SK-N-SH (cell line): ENCODE data around the gene CAPG. TPM values are rescaled to one million over a fixed set of nuclear protein-coding genes. Genes with fewer than 3 reads are reported as not detected.

Source experiments
- CTCF ChIA-PET: fragments of 300-600, 350-600 bp; formaldehyde crosslinking; extraction: SDS; loops from one replicate; lab custom pipeline; 2021; lab: Yijun Ruan, JAX
- POLR2A ChIA-PET: fragments of 350-600 bp; sonication (Branson Sonifier 250); formaldehyde crosslinking; extraction: SDS; loops from one replicate; lab custom pipeline; 2020; ENCODE audit warnings: antibody characterized with exemption, inconsistent platforms; lab: Yijun Ruan, JAX
- DNase-seq: peaks from one replicate; pipeline ENCODE4 v3.0.0; 2012
- H2AFZ ChIP-seq: fragments of 200-600 bp; sonication (generic); 2 replicates; pipeline ENCODE4 v1.8.1; 2016; ENCODE audit warnings: antibody characterized with exemption, mild to moderate bottlenecking, low read depth
- H3F3A ChIP-seq: fragments of 200-600 bp; sonication (generic); replicated peaks from 2 replicates; pipeline ENCODE3; 2016; ENCODE audit warnings: antibody characterized with exemption, mild to moderate bottlenecking; ENCODE audit not compliant: insufficient read depth
- H3K27ac ChIP-seq, 2 experiments: fragments of 200-500 bp in 1 of 2; fragments of 200-600 bp in 1 of 2; sonication (Bioruptor generic) in 1 of 2; sonication (generic), shearing (Covaris generic) in 1 of 2; 2 replicates each; pipeline versions ENCODE4 v1.5.1 to v1.6.1; 2014 to 2016; ENCODE audit warnings: low read depth in 2 of 2, inconsistent platforms in 1 of 2, low read length in 1 of 2, mild to moderate bottlenecking in 1 of 2, mixed read lengths in 1 of 2
- H3K27me3 ChIP-seq: fragments of 200-600 bp; sonication (generic), shearing (Covaris generic); 2 replicates; pipeline ENCODE4 v1.6.1; 2016; ENCODE audit warnings: mixed run types; ENCODE audit not compliant: insufficient read depth
- H3K36me3 ChIP-seq, 2 experiments: fragments of 200-500 bp in 1 of 2; fragments of 200-600 bp in 1 of 2; sonication (Bioruptor generic) in 1 of 2; sonication (generic) in 1 of 2; replicated peaks in 1 of 2; 2 replicates each; pipeline versions ENCODE3 to v1.5.1; 2014 to 2016; ENCODE audit warnings: low read length in 1 of 2, mild to moderate bottlenecking in 1 of 2; ENCODE audit not compliant: insufficient read depth in 2 of 2, control insufficient read depth in 1 of 2
- H3K4me1 ChIP-seq, 2 experiments: fragments of 200-500 bp in 1 of 2; fragments of 200-600 bp in 1 of 2; sonication (Bioruptor generic) in 1 of 2; sonication (generic), shearing (Covaris generic) in 1 of 2; 2 replicates each; pipeline versions ENCODE4 v1.5.1 to v1.6.1; 2014 to 2016; ENCODE audit warnings: low read depth in 1 of 2, low read length in 1 of 2, mixed run types in 1 of 2; ENCODE audit not compliant: insufficient read depth in 2 of 2, control insufficient read depth in 1 of 2
- H3K4me2 ChIP-seq: fragments of 200-600 bp; sonication (generic), shearing (Covaris generic); 2 replicates; pipeline ENCODE4 v1.6.1; 2017; ENCODE audit warnings: mixed run types
- H3K4me3 ChIP-seq, 2 experiments: fragments of 200-500 bp in 1 of 2; fragments of 200-600 bp in 1 of 2; sonication (Bioruptor generic) in 1 of 2; sonication (generic), shearing (Covaris generic) in 1 of 2; 2 replicates each; pipeline versions ENCODE4 v1.5.1 to v1.8.1; 2014 to 2016; ENCODE audit warnings: low read depth in 2 of 2, inconsistent platforms in 1 of 2, low read length in 1 of 2, mild to moderate bottlenecking in 1 of 2, mixed read lengths in 1 of 2, moderate library complexity in 1 of 2
- H3K79me2 ChIP-seq: fragments of 200-600 bp; sonication (generic); 2 replicates; pipeline ENCODE4 v1.8.1; 2017; ENCODE audit warnings: mild to moderate bottlenecking; ENCODE audit not compliant: insufficient read depth
- H3K9ac ChIP-seq: fragments of 200-600 bp; sonication (generic); 2 replicates; pipeline ENCODE4 v1.6.1; 2017; ENCODE audit warnings: mixed run types
- H3K9me2 ChIP-seq: fragments of 200-600 bp; sonication (generic); 2 replicates; pipeline ENCODE4 v1.6.1; 2017; ENCODE audit warnings: mixed run types
- H3K9me3 ChIP-seq: fragments of 200-600 bp; sonication (generic); 2 replicates; pipeline ENCODE4 v1.6.1; 2017; ENCODE audit warnings: mixed run types, mild to moderate bottlenecking, moderate library complexity
- H4K20me1 ChIP-seq: fragments of 200-600 bp; sonication (generic); 2 replicates; pipeline ENCODE4 v1.6.1; 2017; ENCODE audit warnings: mild to moderate bottlenecking, mixed run types; ENCODE audit not compliant: insufficient read depth
- CHD2 ChIP-seq: fragments of 150-350 bp; IDR thresholded peaks from 2 replicates; pipeline ENCODE4 v1.6.1; 2018; ENCODE audit warnings: low read length; ENCODE audit not compliant: partially characterized antibody
- ELF1 ChIP-seq: IDR thresholded peaks from 2 replicates; pipeline ENCODE4 v1.4.0; 2012
- EP300 ChIP-seq, 2 experiments: IDR thresholded peaks; 2 replicates each; pipeline versions ENCODE4 v1.4.0 to v1.6.1; 2012; ENCODE audit warnings: borderline replicate concordance in 1 of 2, low read depth in 1 of 2, low read length in 1 of 2
- FOSL2 ChIP-seq: IDR thresholded peaks from 2 replicates; pipeline ENCODE4 v1.4.0; 2012; ENCODE audit warnings: low read depth, mild to moderate bottlenecking, moderate library complexity, borderline replicate concordance
- GABPA ChIP-seq: IDR thresholded peaks from 2 replicates; pipeline ENCODE4 v1.4.0; 2012; ENCODE audit warnings: low read depth, mild to moderate bottlenecking
- GATA2 ChIP-seq: sonication (generic); formaldehyde crosslinking; IDR thresholded peaks from 2 replicates; pipeline ENCODE4 v1.5.0; 2020; ENCODE audit warnings: mild to moderate bottlenecking, missing genetic modification reagents
- MEF2A ChIP-seq: IDR thresholded peaks from 2 replicates; pipeline ENCODE4 v1.4.0; 2012; ENCODE audit warnings: low read depth, borderline replicate concordance
- MXI1 ChIP-seq: IDR thresholded peaks from 2 replicates; pipeline ENCODE4 v1.6.1; 2012; ENCODE audit warnings: mild to moderate bottlenecking, low read depth, low read length, improper control_type of control experiment
- POLR2AphosphoS5 ChIP-seq: IDR thresholded peaks from 2 replicates; pipeline ENCODE4 v1.6.1; 2012; ENCODE audit warnings: low read depth, low read length
- RAD21 ChIP-seq: IDR thresholded peaks from 2 replicates; pipeline ENCODE4 v1.6.1; 2012; ENCODE audit warnings: mild to moderate bottlenecking, low read length
- RXRA ChIP-seq: IDR thresholded peaks from 2 replicates; pipeline ENCODE4 v1.4.0; 2012; ENCODE audit warnings: low read depth, mild to moderate bottlenecking, borderline replicate concordance
- SMC3 ChIP-seq: IDR thresholded peaks from 2 replicates; pipeline ENCODE4 v1.6.1; 2012; ENCODE audit warnings: low read depth, low read length, improper control_type of control experiment
- TEAD4 ChIP-seq: IDR thresholded peaks from 2 replicates; pipeline ENCODE4 v1.4.0; 2012; ENCODE audit warnings: mild to moderate bottlenecking, borderline replicate concordance; ENCODE audit not compliant: insufficient read depth
- WGBS: methylation state at CpG from one replicate; pipeline ENCODE4 v1.1.6; 2017; ENCODE audit warnings: low lambda C conversion rate; 5-methylcytosine and 5-hydroxymethylcytosine counted together
- polyA plus RNA-seq, 3 experiments: library from polyadenylated mRNA; depleted of rRNA; stranded (reverse); fragments of >200 nt; gene quantifications; 2 replicates each; pipeline ENCODE4 v1.2.3, GENCODE V29; 2012
- TF ChIP-seq, protein P1 (sequence below): fragments of 150-350 bp; IDR thresholded peaks from 2 replicates; pipeline ENCODE4 v1.6.1; 2017; ENCODE audit warnings: antibody characterized with exemption, low read length, low read depth, borderline replicate concordance
- TF ChIP-seq, protein P2 (sequence below): IDR thresholded peaks from 2 replicates; pipeline ENCODE4 v1.4.0; 2012; ENCODE audit warnings: low read depth, borderline replicate concordance
- TF ChIP-seq, protein P3 (sequence below): IDR thresholded peaks from 2 replicates; pipeline ENCODE4 v1.4.0; 2012; ENCODE audit warnings: low read depth
- TF ChIP-seq, protein P4 (sequence below): fragments of 150-350 bp; IDR thresholded peaks from 2 replicates; pipeline ENCODE4 v1.6.1; 2016; ENCODE audit warnings: mild to moderate bottlenecking, low read depth, low read length
- TF ChIP-seq, protein P5 (sequence below): IDR thresholded peaks from 2 replicates; pipeline ENCODE4; 2012

Gene CAPG
- polyA plus RNA-seq, 1 of the 3 experiments (the other 2 are of a cell fraction): 1.2 TPM

DNA sequence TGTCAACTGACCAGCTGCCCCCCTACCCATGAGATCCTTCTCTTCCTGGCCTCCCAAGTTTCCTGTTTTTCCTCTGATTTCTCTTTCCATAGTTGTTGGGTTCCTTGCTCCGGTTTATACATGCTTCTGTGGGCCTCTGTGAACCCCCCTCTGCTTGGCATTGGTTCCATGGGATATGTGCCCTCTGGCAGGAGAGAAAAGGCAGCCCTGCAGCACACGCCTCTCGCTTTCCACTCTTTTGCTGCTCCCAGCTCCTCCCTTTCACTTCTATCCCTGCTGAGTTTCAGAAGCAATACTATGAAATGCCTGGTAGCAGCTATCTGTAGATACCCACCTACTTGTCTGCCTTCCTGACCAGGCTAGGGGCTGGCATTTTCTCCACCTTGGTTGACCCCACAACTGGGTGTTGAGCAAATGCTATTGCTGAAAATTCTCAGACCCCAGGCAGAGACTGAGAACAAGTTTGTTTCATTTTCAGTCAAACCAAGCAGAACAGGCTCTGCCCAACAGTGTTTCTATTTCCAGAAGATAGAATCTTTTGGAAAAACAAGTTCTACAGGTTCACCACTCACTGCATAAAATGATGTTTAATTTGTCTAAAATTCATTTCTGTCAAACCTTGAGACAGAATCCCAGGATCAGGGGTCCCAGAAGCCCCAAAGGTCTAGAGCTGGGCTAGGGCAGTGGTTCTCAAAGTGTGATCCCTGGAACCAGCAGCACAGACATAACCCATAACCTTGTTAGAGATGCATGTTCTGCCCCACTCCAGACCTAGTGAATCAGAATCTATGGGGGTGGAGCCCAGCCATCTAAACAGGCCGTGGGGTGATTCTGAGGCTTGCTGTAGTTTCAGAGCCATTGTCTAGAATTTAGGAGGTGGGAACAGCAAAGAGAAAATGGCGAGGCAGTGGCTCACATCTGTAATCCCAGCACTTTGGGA lies 13.4 kb downstream of the CAPG start:
- DNase-seq: no peak
- H3K4me1 ChIP-seq: peaks cover 0 to 23% of the 10 kb centered on the region in 2 experiments; a peak in 1 of 4 replicates
- no peaks in the 10 kb centered on the region for H3K9me2 ChIP-seq
- H4K20me1 ChIP-seq: no peaks in the 10 kb centered on the region
- H3F3A ChIP-seq: no peaks in the 10 kb centered on the region
- no peak for TF ChIP-seq MEF2A
- TF ChIP-seq RXRA: no peak
- TF ChIP-seq, protein P1, sequence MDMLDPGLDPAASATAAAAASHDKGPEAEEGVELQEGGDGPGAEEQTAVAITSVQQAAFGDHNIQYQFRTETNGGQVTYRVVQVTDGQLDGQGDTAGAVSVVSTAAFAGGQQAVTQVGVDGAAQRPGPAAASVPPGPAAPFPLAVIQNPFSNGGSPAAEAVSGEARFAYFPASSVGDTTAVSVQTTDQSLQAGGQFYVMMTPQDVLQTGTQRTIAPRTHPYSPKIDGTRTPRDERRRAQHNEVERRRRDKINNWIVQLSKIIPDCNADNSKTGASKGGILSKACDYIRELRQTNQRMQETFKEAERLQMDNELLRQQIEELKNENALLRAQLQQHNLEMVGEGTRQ: no peak
- no peak for TF ChIP-seq POLR2AphosphoS5
- no peak for TF ChIP-seq FOSL2
- TF ChIP-seq SMC3: no peak
- no peak for TF ChIP-seq ELF1
- TF ChIP-seq, protein P2, sequence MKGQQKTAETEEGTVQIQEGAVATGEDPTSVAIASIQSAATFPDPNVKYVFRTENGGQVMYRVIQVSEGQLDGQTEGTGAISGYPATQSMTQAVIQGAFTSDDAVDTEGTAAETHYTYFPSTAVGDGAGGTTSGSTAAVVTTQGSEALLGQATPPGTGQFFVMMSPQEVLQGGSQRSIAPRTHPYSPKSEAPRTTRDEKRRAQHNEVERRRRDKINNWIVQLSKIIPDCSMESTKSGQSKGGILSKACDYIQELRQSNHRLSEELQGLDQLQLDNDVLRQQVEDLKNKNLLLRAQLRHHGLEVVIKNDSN: no peak
- TF ChIP-seq, protein P3, sequence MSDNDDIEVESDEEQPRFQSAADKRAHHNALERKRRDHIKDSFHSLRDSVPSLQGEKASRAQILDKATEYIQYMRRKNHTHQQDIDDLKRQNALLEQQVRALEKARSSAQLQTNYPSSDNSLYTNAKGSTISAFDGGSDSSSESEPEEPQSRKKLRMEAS: no peak
- no peak for TF ChIP-seq TEAD4
- TF ChIP-seq, protein P4, sequence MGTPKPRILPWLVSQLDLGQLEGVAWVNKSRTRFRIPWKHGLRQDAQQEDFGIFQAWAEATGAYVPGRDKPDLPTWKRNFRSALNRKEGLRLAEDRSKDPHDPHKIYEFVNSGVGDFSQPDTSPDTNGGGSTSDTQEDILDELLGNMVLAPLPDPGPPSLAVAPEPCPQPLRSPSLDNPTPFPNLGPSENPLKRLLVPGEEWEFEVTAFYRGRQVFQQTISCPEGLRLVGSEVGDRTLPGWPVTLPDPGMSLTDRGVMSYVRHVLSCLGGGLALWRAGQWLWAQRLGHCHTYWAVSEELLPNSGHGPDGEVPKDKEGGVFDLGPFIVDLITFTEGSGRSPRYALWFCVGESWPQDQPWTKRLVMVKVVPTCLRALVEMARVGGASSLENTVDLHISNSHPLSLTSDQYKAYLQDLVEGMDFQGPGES: no peak
- TF ChIP-seq EP300 (IDR thresholded peaks at IDR 0.05; ENCODE audit: borderline replicate concordance in 1 of 2, low read depth in 1 of 2, low read length in 1 of 2): no peak
- no peak for TF ChIP-seq RAD21
- TF ChIP-seq, protein P5, sequence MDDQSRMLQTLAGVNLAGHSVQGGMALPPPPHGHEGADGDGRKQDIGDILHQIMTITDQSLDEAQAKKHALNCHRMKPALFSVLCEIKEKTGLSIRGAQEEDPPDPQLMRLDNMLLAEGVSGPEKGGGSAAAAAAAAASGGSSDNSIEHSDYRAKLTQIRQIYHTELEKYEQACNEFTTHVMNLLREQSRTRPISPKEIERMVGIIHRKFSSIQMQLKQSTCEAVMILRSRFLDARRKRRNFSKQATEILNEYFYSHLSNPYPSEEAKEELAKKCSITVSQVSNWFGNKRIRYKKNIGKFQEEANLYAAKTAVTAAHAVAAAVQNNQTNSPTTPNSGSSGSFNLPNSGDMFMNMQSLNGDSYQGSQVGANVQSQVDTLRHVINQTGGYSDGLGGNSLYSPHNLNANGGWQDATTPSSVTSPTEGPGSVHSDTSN: no peak
- TF ChIP-seq GATA2 (CRISPR knock-in tag): no peak
- no peak for TF ChIP-seq MXI1
- no peak for TF ChIP-seq CHD2
- TF ChIP-seq GABPA: no peak
- TF ChIP-seq, all 33 proteins: peak for 0
- peak overlapping the region; percentile 28; the same call in 1 of the 2 replicates for H3K4me2 ChIP-seq
- ChIA-PET CTCF (interaction anchor here (1.1 kb wide), 1 partner anchor 8 kb away, joined by 4 read pairs; no protein-coding TSS in a partner anchor), POLR2A (no interaction called here)
- WGBS: 92% methylated on average over 5 of the region's 5 CpGs
- H3K36me3 ChIP-seq: no peaks in the 10 kb centered on the region
- no peaks in the 10 kb centered on the region for H3K27me3 ChIP-seq
- no peak overlapping the region for H3K9ac ChIP-seq
- no peak overlapping the region for H3K4me3 ChIP-seq
- no peak overlapping the region for H3K27ac ChIP-seq
- no peaks in the 10 kb centered on the region for H3K79me2 ChIP-seq
- H2AFZ ChIP-seq: no peak overlapping the region
- H3K9me3 ChIP-seq: no peaks in the 10 kb centered on the region
